AG09309 (cell line): ENCODE measurements around the gene RAD51B.

Source experiments
- DNase-seq: peaks from one replicate; pipeline ENCODE4 v3.0.0-alpha.2; 2010; ENCODE audit warnings: low read depth
- H3K4me3 ChIP-seq: 2 replicates; pipeline ENCODE4 v1.5.1; 2011; ENCODE audit warnings: mild to moderate bottlenecking, low read depth, low read length, moderate library complexity; ENCODE audit not compliant: control insufficient read depth
- CTCF ChIP-seq: IDR thresholded peaks from 2 replicates; pipeline ENCODE4 v1.5.1; 2011; ENCODE audit warnings: mild to moderate bottlenecking, low read depth, low read length, inconsistent platforms; ENCODE audit not compliant: insufficient read depth, control insufficient read depth; ENCODE audit errors: missing control alignments

Gene RAD51B

GRCh38 chr14:68307790-68308168 is 488.2 kb downstream of the RAD51B start:
- peak; percentile 71 for DNase-seq
- no peak for TF ChIP-seq CTCF
- no peak overlapping the region for H3K4me3 ChIP-seq

- TF ChIP-seq CTCF: no peak
- no peak for DNase-seq
- no peak overlapping the region for H3K4me3 ChIP-seq
Observed at GRCh38 chr14:68308726-68309520, 489.3 kb downstream of the RAD51B start.

GRCh38 chr14:68309616-68310015 is 490.0 kb downstream of the RAD51B start:
- no peak for DNase-seq
- no peak for TF ChIP-seq CTCF
- no peak overlapping the region for H3K4me3 ChIP-seq

GRCh38 chr14:68312300-68312699 is 492.7 kb downstream of the RAD51B start:
- no peak for TF ChIP-seq CTCF
- no peak overlapping the region for H3K4me3 ChIP-seq
- DNase-seq: no peak

- no peak for TF ChIP-seq CTCF
- no peak for DNase-seq
- no peak overlapping the region for H3K4me3 ChIP-seq
Observed at GRCh38 chr14:68312884-68313610, 493.5 kb downstream of the RAD51B start.

GRCh38 chr14:68314642-68315041 is 495.1 kb downstream of the RAD51B start:
- TF ChIP-seq CTCF: no peak
- no peak for DNase-seq

More at GRCh38 chr14:68314642-68315041, 495.1 kb downstream of the RAD51B start:
- H3K4me3 ChIP-seq: no peak overlapping the region
